Osteoblast (primary cell): ENCODE results near the gene BSCL2. TPM values are rescaled to one million over a fixed set of nuclear protein-coding genes. Genes with fewer than 3 reads are reported as not detected.
A peak's percentile ranks its signal among the peaks of the same experiment; 100 is the strongest.
"Not testable (repeated sequence)": the region's sequence is repeated elsewhere in the genome, so short reads cannot be mapped to it uniquely, and the experiment has no call there.

ENCODE experiments used
- DNase-seq: peaks from one replicate; pipeline ENCODE4 v3.0.0; 2011; ENCODE audit warnings: low spot score, mixed read lengths; ENCODE audit not compliant: insufficient read length; ENCODE audit errors: missing footprints
- H2AFZ ChIP-seq: 2 replicates; pipeline ENCODE4 v1.6.0; 2011; ENCODE audit warnings: mild to moderate bottlenecking, low read length
- H3K27ac ChIP-seq: 2 replicates; pipeline ENCODE4 v1.5.1; 2011; ENCODE audit warnings: mild to moderate bottlenecking, low read depth, low read length, moderate library complexity
- H3K27me3 ChIP-seq: 2 replicates; pipeline ENCODE4 v1.6.0; 2012; ENCODE audit warnings: mild to moderate bottlenecking, control low read depth, inconsistent platforms, low read length, moderate library complexity; ENCODE audit not compliant: insufficient read depth
- H3K36me3 ChIP-seq: 2 replicates; pipeline ENCODE4 v1.5.1; 2011; ENCODE audit warnings: mild to moderate bottlenecking, low read length, control low read depth, moderate library complexity; ENCODE audit not compliant: insufficient read depth
- H3K4me1 ChIP-seq: 2 replicates; pipeline ENCODE4 v1.5.1; 2011; ENCODE audit warnings: mild to moderate bottlenecking, low read length, control low read depth, moderate library complexity; ENCODE audit not compliant: insufficient read depth
- H3K4me2 ChIP-seq: 2 replicates; pipeline ENCODE4 v1.6.0; 2011; ENCODE audit warnings: mild to moderate bottlenecking, low read length; ENCODE audit not compliant: insufficient read depth
- H3K4me3 ChIP-seq: fragments of 200-600 bp; sonication (generic); 3 replicates; pipeline ENCODE4 v1.5.1; 2012; ENCODE audit warnings: mild to moderate bottlenecking, low read length, inconsistent platforms; ENCODE audit not compliant: insufficient read depth
- H3K79me2 ChIP-seq: 2 replicates; pipeline ENCODE4 v1.6.0; 2012; ENCODE audit warnings: mild to moderate bottlenecking, low read length, control low read depth, inconsistent platforms; ENCODE audit not compliant: insufficient read depth
- H3K9me3 ChIP-seq: 2 replicates; pipeline ENCODE4 v1.5.1; 2011; ENCODE audit warnings: low read depth, low read length, control low read depth
- H4K20me1 ChIP-seq: 2 replicates; pipeline ENCODE4 v1.6.0; 2012; ENCODE audit warnings: mild to moderate bottlenecking, low read length, control low read depth; ENCODE audit not compliant: insufficient read depth
- total RNA-seq: library from RNA; depleted of rRNA; stranded (reverse); fragments of >200 nt; gene quantifications from 2 replicates; pipeline ENCODE4 v1.2.3, GENCODE V29; 2012
- TF ChIP-seq, protein P1 (sequence below): IDR thresholded peaks from 2 replicates; pipeline ENCODE4 v1.5.1; 2011; ENCODE audit warnings: mild to moderate bottlenecking, low read depth, low read length, moderate library complexity; ENCODE audit errors: extremely low read depth

The BSCL2 gene
- total RNA-seq, 1 donor, result 67.7 TPM

GRCh38 chr11:62752994-62753735, 45.9 kb upstream of the BSCL2 start:
- DNase-seq, result no peak
- TF ChIP-seq, protein P1, sequence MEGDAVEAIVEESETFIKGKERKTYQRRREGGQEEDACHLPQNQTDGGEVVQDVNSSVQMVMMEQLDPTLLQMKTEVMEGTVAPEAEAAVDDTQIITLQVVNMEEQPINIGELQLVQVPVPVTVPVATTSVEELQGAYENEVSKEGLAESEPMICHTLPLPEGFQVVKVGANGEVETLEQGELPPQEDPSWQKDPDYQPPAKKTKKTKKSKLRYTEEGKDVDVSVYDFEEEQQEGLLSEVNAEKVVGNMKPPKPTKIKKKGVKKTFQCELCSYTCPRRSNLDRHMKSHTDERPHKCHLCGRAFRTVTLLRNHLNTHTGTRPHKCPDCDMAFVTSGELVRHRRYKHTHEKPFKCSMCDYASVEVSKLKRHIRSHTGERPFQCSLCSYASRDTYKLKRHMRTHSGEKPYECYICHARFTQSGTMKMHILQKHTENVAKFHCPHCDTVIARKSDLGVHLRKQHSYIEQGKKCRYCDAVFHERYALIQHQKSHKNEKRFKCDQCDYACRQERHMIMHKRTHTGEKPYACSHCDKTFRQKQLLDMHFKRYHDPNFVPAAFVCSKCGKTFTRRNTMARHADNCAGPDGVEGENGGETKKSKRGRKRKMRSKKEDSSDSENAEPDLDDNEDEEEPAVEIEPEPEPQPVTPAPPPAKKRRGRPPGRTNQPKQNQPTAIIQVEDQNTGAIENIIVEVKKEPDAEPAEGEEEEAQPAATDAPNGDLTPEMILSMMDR, result no peak
- Histone ChIP-seq H4K20me1 (no peaks in the 10 kb centered on the region), H3K79me2 (peaks cover 22% of the 10 kb centered on the region), H3K27ac (peak overlapping the region; percentile 90), H3K27me3 (no peaks in the 10 kb centered on the region), H3K4me2 (peak overlapping the region; percentile 88), H3K4me1 (peaks cover 3% of the 10 kb centered on the region), H2AFZ (peak overlapping the region; percentile 98), H3K4me3 (peak overlapping the region; percentile 89), H3K9me3 (no peaks in the 10 kb centered on the region), H3K36me3 (peaks cover 8% of the 10 kb centered on the region)

DNA sequence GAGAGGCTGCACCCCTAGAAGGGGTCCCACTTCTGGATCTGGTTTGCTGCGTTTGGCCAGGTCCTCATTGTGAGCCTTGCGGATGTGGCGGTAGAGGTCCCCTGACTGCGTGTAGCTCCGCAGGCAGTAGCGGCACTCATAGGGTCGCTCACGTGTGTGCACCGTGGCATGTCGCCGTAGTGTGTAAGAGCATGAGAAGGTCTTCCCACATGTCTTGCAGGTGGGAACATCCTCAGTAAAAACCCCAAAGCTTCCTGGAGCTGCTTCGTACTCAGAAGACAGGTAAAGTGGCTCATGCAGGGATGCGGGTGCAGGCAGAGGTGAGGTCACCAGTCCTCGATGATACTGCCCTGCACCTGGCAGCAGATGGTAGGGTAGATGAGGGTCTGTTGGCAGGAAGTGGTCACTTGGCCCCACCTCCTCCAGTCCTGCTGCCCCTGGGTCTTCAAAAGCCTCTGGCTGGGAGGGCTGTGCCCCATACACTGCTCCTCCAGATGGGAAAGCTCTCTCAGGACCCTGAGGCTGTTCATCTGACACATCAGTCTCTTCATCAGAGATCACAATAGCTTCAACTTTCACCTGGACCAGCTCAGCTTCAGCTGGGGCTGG, 45.1 kb upstream of the BSCL2 start:
- Histone ChIP-seq H3K27ac (no peak overlapping the region), H3K4me2 (no peak overlapping the region), H3K4me1 (peaks cover 3% of the 10 kb centered on the region), H3K27me3 (no peaks in the 10 kb centered on the region), H2AFZ (no peak overlapping the region), H3K36me3 (peaks cover 8% of the 10 kb centered on the region), H3K9me3 (no peaks in the 10 kb centered on the region), H4K20me1 (no peaks in the 10 kb centered on the region), H3K79me2 (peaks cover 22% of the 10 kb centered on the region), H3K4me3 (no peak overlapping the region)
- DNase-seq, result no peak
- TF ChIP-seq, protein P1, result no peak

DNA sequence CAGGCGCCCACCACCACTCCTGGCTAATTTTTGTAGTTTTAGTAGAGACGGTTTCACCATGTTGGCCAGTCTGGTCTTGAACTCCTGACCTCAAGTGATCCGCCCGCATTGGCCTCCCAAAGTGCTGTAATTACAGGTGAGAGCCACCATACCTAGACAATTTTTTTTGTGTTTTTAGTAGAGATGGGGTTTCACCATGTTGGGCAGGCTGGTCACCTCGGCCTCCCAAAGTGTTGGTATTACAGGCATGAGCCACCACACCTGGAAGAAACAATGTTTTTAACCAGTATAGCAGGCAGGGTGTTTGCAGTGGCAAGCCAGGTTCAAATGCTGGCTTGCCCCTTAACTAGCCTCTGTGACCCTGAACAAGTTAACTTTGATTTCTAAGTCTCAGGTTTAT, 42.7 kb upstream of the BSCL2 start:
- not testable (repeated sequence) for H3K27me3 ChIP-seq, H4K20me1 ChIP-seq, H3K27ac ChIP-seq, H3K9me3 ChIP-seq, DNase-seq, H3K4me3 ChIP-seq, H2AFZ ChIP-seq, H3K4me1 ChIP-seq, H3K4me2 ChIP-seq, H3K36me3 ChIP-seq
- H3K79me2 ChIP-seq, result peaks cover 22% of the 10 kb centered on the region

DNA sequence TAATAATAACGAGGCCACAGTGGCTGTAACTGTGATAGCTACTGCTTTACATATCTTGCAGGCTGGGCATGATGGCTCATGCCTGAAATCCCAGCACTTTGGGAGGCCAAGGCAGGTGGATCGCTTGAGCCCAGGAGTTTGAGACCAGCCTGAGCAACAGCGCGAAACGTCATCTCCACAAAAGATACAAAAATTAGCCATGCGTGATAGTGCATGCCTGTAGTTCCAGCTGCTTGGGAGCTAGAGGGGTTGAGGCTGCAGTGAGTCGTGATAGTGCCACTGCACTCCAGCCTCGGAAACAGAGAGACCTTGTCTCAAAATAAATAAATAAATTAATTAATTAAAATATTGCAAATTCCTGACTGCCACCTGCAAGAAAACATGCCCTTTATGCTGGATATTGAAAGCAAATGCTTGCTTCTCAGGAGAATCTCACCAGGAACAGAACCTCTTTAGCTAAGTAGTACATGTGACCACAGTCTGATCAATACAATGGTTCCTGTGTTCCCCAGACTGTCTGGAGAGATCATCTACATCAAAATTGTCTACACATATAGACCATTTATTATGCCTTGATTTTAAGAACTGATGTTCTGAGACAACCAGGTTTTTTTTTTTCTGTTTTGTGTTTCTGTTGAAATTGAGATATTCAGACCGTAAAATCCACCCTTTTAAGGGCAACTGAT, 40.4 kb upstream of the BSCL2 start:
- Histone ChIP-seq H3K36me3 (peaks cover 8% of the 10 kb centered on the region), H3K27me3 (no peaks in the 10 kb centered on the region), H2AFZ (no peak overlapping the region), H3K4me3 (no peak overlapping the region), H3K4me1 (no peaks in the 10 kb centered on the region), H3K9me3 (no peaks in the 10 kb centered on the region), H3K79me2 (peaks cover 12% of the 10 kb centered on the region), H4K20me1 (no peaks in the 10 kb centered on the region), H3K27ac (no peak overlapping the region), H3K4me2 (no peak overlapping the region)
- TF ChIP-seq, protein P1, result no peak
- no peak for DNase-seq
